IMR-90 (cell line): ENCODE measurements around the gene SIRPB1. TPM values are rescaled to one million over a fixed set of nuclear protein-coding genes. Genes with fewer than 3 reads are reported as not detected.

Source experiments
- ATAC-seq: fragments of 200-7000 bp; cut with Tn5 transposase; 2 replicates; pipeline ENCODE4 v1.9.1; 2020; ENCODE audit warnings: low read depth, mild to moderate bottlenecking, moderate library complexity
- BruUV-seq: library from RNA; stranded (reverse); fragments of 400-500 nt; replicated peaks from 2 replicates; lab custom pipeline; 2021; lab: Mats Ljungman, UMichigan
- CTCF ChIA-PET: fragments of 300-600 bp; formaldehyde crosslinking; extraction: SDS; loops from one replicate; lab custom pipeline; 2021; ENCODE audit warnings: antibody characterized with exemption; lab: Yijun Ruan, JAX
- POLR2A ChIA-PET: fragments of 300-600 bp; sonication (Branson Sonifier 250); formaldehyde crosslinking; loops from one replicate; lab custom pipeline; 2022; ENCODE audit warnings: antibody characterized with exemption; ENCODE audit not compliant: unreplicated experiment; lab: Charles Lee
- DNase-seq: peaks from one replicate; pipeline ENCODE4 v3.0.0; 2013
- H2AFZ ChIP-seq: replicated peaks from 2 replicates; pipeline ENCODE3; 2013; ENCODE audit warnings: low read length, mild to moderate bottlenecking; ENCODE audit not compliant: poor library complexity
- H2AK5ac ChIP-seq: 2 replicates; pipeline ENCODE4 v1.6.1; 2013; ENCODE audit warnings: low read depth, low read length, inconsistent platforms
- H2AK9ac ChIP-seq: replicated peaks from 2 replicates; pipeline ENCODE3; 2013; ENCODE audit warnings: mild to moderate bottlenecking, low read depth, low read length, moderate library complexity; ENCODE audit not compliant: poor library complexity
- H2BK120ac ChIP-seq: 2 replicates; pipeline ENCODE4 v1.6.1; 2013; ENCODE audit warnings: low read depth, low read length, inconsistent platforms
- H2BK15ac ChIP-seq: 3 replicates; pipeline ENCODE4 v1.6.1; 2013; ENCODE audit warnings: low read depth, low read length, inconsistent platforms
- H2BK20ac ChIP-seq: 2 replicates; pipeline ENCODE4 v1.6.1; 2013; ENCODE audit warnings: low read depth, mild to moderate bottlenecking, inconsistent platforms, low read length, moderate library complexity
- H2BK5ac ChIP-seq: 2 replicates; pipeline ENCODE4 v1.6.1; 2013; ENCODE audit warnings: mild to moderate bottlenecking, low read depth, low read length, inconsistent platforms; ENCODE audit not compliant: poor library complexity, severe bottlenecking
- H3K14ac ChIP-seq: replicated peaks from 2 replicates; pipeline ENCODE4 v1.6.1; 2013; ENCODE audit warnings: low read depth, low read length, inconsistent platforms
- H3K18ac ChIP-seq: 2 replicates; pipeline ENCODE4 v1.6.1; 2013; ENCODE audit warnings: low read depth, low read length, control low read depth
- H3K23ac ChIP-seq: 2 replicates; pipeline ENCODE4 v1.6.1; 2013; ENCODE audit warnings: low read depth, low read length, inconsistent platforms
- H3K27ac ChIP-seq: 2 replicates; pipeline ENCODE4 v1.5.1; 2013; ENCODE audit warnings: mild to moderate bottlenecking, control low read depth, low read length; ENCODE audit not compliant: insufficient read depth
- H3K27me3 ChIP-seq: 2 replicates; pipeline ENCODE4 v1.6.1; 2013; ENCODE audit warnings: low read length; ENCODE audit not compliant: control insufficient read depth, insufficient read depth
- H3K36me3 ChIP-seq: 2 replicates; pipeline ENCODE4 v1.6.1; 2013; ENCODE audit warnings: low read length, mixed read lengths; ENCODE audit not compliant: control insufficient read depth, insufficient read depth
- H3K4ac ChIP-seq: 2 replicates; pipeline ENCODE4 v1.6.1; 2013; ENCODE audit warnings: low read depth, low read length, inconsistent platforms
- H3K4me1 ChIP-seq: 2 replicates; pipeline ENCODE4 v1.6.1; 2013; ENCODE audit warnings: low read length, mixed read lengths; ENCODE audit not compliant: control insufficient read depth, insufficient read depth
- H3K4me2 ChIP-seq: 2 replicates; pipeline ENCODE4 v1.6.1; 2013; ENCODE audit warnings: low read depth, mild to moderate bottlenecking, control low read depth, low read length, moderate library complexity
- H3K4me3 ChIP-seq: 2 replicates; pipeline ENCODE4 v1.5.1; 2013; ENCODE audit warnings: low read depth, mild to moderate bottlenecking, control low read depth, low read length, moderate library complexity; ENCODE audit not compliant: insufficient read depth
- H3K56ac ChIP-seq: 2 replicates; pipeline ENCODE4 v1.6.1; 2013; ENCODE audit warnings: low read length, inconsistent platforms; ENCODE audit not compliant: insufficient read depth; ENCODE audit errors: extremely low read depth
- H3K79me1 ChIP-seq, 2 experiments: 2 replicates each; pipeline ENCODE4 v1.6.1; 2013; ENCODE audit warnings: low read length in 2 of 2, inconsistent platforms in 1 of 2, low read depth in 1 of 2
- H3K9ac ChIP-seq: 2 replicates; pipeline ENCODE4 v1.6.1; 2013; ENCODE audit warnings: low read depth, low read length, control low read depth
- H3K9me1 ChIP-seq: 2 replicates; pipeline ENCODE4 v1.6.1; 2013; ENCODE audit warnings: low read length, inconsistent platforms; ENCODE audit not compliant: insufficient read depth
- H3K9me3 ChIP-seq: 2 replicates; pipeline ENCODE4 v1.6.1; 2013; ENCODE audit warnings: low read length; ENCODE audit not compliant: control insufficient read depth, insufficient read depth
- H4K20me1 ChIP-seq: 2 replicates; pipeline ENCODE4 v1.6.1; 2013; ENCODE audit warnings: low read length, inconsistent platforms; ENCODE audit not compliant: insufficient read depth
- H4K5ac ChIP-seq: 2 replicates; pipeline ENCODE4 v1.6.1; 2013; ENCODE audit warnings: mild to moderate bottlenecking, low read depth, low read length, control low read depth
- H4K8ac ChIP-seq, 2 experiments: 2 replicates each; pipeline ENCODE4 v1.6.1; 2013; ENCODE audit warnings: low read depth in 2 of 2, low read length in 2 of 2, control low read depth in 1 of 2, inconsistent platforms in 1 of 2
- H4K91ac ChIP-seq: 2 replicates; pipeline ENCODE4 v1.6.1; 2013; ENCODE audit warnings: low read depth, low read length, inconsistent platforms; ENCODE audit not compliant: insufficient read depth
- BHLHE40 ChIP-seq: fragments of 150-350 bp; IDR thresholded peaks from 2 replicates; pipeline ENCODE4 v1.6.1; 2016; ENCODE audit warnings: mild to moderate bottlenecking, low read depth, low read length
- SMC3 ChIP-seq: fragments of 150-350 bp; IDR thresholded peaks from 2 replicates; pipeline ENCODE4 v1.6.1; 2016; ENCODE audit warnings: low read depth, mild to moderate bottlenecking, antibody characterized with exemption, low read length, moderate library complexity
- WGBS, 2 experiments: methylation state at CpG; one replicate each; pipeline versions ENCODE4 v1.1.5 to v1.1.7; 2013; ENCODE audit warnings: missing lambda C conversion rate in 2 of 2; ENCODE audit not compliant: insufficient read length in 1 of 2; ENCODE audit errors: extremely low coverage in 2 of 2; 5-methylcytosine and 5-hydroxymethylcytosine counted together
- dilution Hi-C: fragments of 300-500 bp; cut with HindIII; formaldehyde crosslinking; loops from one replicate; pipeline ENCODE4 v1.14.3; 2018; ENCODE audit warnings: low sequenced_read_pairs; ENCODE audit not compliant: unreplicated experiment
- in situ Hi-C: fragments of 300-500 bp; cut with MboI; formaldehyde crosslinking; loops from 3 replicates; pipeline ENCODE4 v1.14.3; 2019; ENCODE audit warnings: low sequenced_read_pairs, inconsistent platforms, mixed read lengths
- intact Hi-C: fragments of 100-400 bp; cut with micrococcal nuclease; formaldehyde crosslinking; loops from 2 replicates; pipeline ENCODE4 v1.10.0; 2022
- polyA plus RNA-seq, 3 experiments: library from polyadenylated mRNA; depleted of rRNA; stranded (reverse); fragments of >200 nt; gene quantifications; 2 replicates each; pipeline ENCODE4 v1.2.3, GENCODE V29; 2012; ENCODE audit warnings: low replicate concordance in 1 of 3
- total RNA-seq: library from RNA; depleted of rRNA; stranded (reverse); fragments of >200 nt; gene quantifications from 2 replicates; pipeline ENCODE4 v1.2.3, GENCODE V29; 2012
- TF ChIP-seq, protein P1 (sequence below): fragments of 150-350 bp; IDR thresholded peaks from 2 replicates; pipeline ENCODE4 v1.6.1; 2017; ENCODE audit warnings: mild to moderate bottlenecking, antibody characterized with exemption, low read length, low read depth

The SIRPB1 gene
- total and polyA plus RNA-seq, 2 of the 4 experiments (the other 2 are of a cell fraction), result 0.90 to 1.6 TPM

DNA sequence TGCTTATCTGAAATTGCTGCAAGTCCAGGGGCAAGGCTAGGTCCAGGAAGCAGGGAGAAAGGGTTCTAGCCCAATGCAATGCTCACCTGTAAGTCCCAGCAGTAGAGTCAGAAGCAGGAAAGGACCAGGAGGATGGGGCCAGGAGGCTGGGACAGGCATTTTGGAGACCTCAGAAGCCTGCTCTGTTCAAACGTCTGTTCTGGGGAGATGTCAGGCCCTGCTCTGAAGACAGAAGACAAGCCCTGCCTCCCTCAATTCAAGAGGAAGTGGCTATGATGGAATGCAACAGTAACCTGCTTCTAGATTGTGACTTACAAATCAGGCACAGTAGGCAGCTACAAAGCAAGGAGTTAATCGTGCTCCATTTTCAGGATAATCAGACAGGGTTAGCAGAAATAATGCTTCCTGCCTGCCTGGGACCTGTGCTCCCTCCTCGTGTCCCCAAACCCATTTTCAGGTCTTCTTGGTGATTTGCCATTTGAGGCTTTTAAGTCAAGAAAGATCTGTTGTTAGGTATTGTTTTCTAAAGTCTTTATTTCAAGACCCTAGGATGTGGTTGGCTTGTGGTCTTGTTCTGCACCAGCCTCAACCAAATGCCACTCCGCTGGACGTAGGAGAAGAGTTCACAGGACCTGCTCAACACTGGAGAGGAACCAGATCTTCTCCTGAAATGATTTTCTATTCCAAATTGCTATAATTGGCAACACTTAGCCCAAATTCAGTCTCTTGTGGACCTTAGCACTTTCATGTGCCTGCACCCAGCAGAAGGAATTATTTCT lies 37.9 kb upstream of the SIRPB1 start, which contains the start of gene SIRPG:
TSS of gene SIRPG (minus strand) at position 224 of the 779 bp plus-strand sequence. CDS start at position 159, 65 bp downstream.
- H3K36me3 ChIP-seq, result no peaks in the 10 kb centered on the region
- no peak within 1 kb of the TSS for H2AK5ac ChIP-seq
- intact Hi-C loops, result no loop called here
- ATAC-seq (no peak), DNase-seq (no peak)
- no peak within 1 kb of the TSS for H4K8ac ChIP-seq
- dilution Hi-C loops, result no loop called here
- H3K4me2 ChIP-seq, result no peak within 1 kb of the TSS
- no peak within 1 kb of the TSS for H3K27ac ChIP-seq
- no peak within 1 kb of the TSS for H3K14ac ChIP-seq
- no peaks in the 10 kb centered on the region for H3K9me1 ChIP-seq
- H2BK15ac ChIP-seq, result no peak within 1 kb of the TSS
- no peaks in the 10 kb centered on the region for H3K4me1 ChIP-seq
- H3K79me1 ChIP-seq, result no peaks in the 10 kb centered on the region
- ChIA-PET CTCF (no interaction called here), POLR2A (no interaction called here)
- no peak within 1 kb of the TSS for H4K5ac ChIP-seq
- no TSS peak for BruUV-seq
- H3K56ac ChIP-seq, result no peak within 1 kb of the TSS
- H3K27me3 ChIP-seq, result no peaks in the 10 kb centered on the region; the same call in 1 of the 2 replicates
- no peak within 1 kb of the TSS for H2BK20ac ChIP-seq
- no peak within 1 kb of the TSS for H3K4me3 ChIP-seq
- H2BK5ac ChIP-seq, result no peak within 1 kb of the TSS
- no peaks in the 10 kb centered on the region for H3K9me3 ChIP-seq
- in situ Hi-C loops, result no loop called here
- no peak within 1 kb of the TSS for H2AFZ ChIP-seq
- no peak within 1 kb of the TSS for H2AK9ac ChIP-seq
- WGBS, 2 experiments, result no CpG with 5 or more reads among the region's 5 CpGs
- H4K91ac ChIP-seq, result no peak within 1 kb of the TSS
- H3K18ac ChIP-seq, result no peak within 1 kb of the TSS
- no peak within 1 kb of the TSS for H3K4ac ChIP-seq
- no peak for TF ChIP-seq BHLHE40
- TF ChIP-seq, protein P1, sequence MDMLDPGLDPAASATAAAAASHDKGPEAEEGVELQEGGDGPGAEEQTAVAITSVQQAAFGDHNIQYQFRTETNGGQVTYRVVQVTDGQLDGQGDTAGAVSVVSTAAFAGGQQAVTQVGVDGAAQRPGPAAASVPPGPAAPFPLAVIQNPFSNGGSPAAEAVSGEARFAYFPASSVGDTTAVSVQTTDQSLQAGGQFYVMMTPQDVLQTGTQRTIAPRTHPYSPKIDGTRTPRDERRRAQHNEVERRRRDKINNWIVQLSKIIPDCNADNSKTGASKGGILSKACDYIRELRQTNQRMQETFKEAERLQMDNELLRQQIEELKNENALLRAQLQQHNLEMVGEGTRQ, result no peak
- no peak for TF ChIP-seq SMC3
- no peak within 1 kb of the TSS for H3K9ac ChIP-seq
- no peaks in the 10 kb centered on the region for H4K20me1 ChIP-seq
- no peak within 1 kb of the TSS for H2BK120ac ChIP-seq
- H3K23ac ChIP-seq, result no peak within 1 kb of the TSS
